Small intestine (tissue), 7 donors: ENCODE measurements around the gene DGKZ. TPM values are rescaled to one million over a fixed set of nuclear protein-coding genes. Genes with fewer than 3 reads are reported as not detected.
"Not testable (repeated sequence)": the region's sequence is repeated elsewhere in the genome, so short reads cannot be mapped to it uniquely, and the experiment has no call there.

ENCODE experiments used
- DNase-seq, 2 donors: peaks; one replicate each; pipeline versions ENCODE4 v3.0.0 to v3.0.0-alpha.2; 2013
- FAIRE-seq: peaks from 2 replicates; lab custom pipeline; 2012; peaks lifted over from hg19 to GRCh38; lab: Jason Lieb, UNC
- H3K27ac ChIP-seq, 3 donors: one replicate each; pipeline ENCODE4 v1.5.1; 2013; ENCODE audit warnings: low read length in 2 of 3, mild to moderate bottlenecking in 2 of 3, control low read depth in 1 of 3, inconsistent platforms in 1 of 3, low read depth in 1 of 3, moderate library complexity in 1 of 3
- H3K27me3 ChIP-seq, 3 donors: one replicate each; pipeline ENCODE4 v1.6.1; 2013; ENCODE audit warnings: low read length in 3 of 3, inconsistent platforms in 1 of 3; ENCODE audit not compliant: control insufficient read depth in 3 of 3, insufficient read depth in 3 of 3
- H3K36me3 ChIP-seq, 3 donors: one replicate each; pipeline ENCODE4 v1.6.1; 2013; ENCODE audit warnings: low read length in 3 of 3, inconsistent platforms in 1 of 3, low read depth in 1 of 3, mild to moderate bottlenecking in 1 of 3, moderate library complexity in 1 of 3; ENCODE audit not compliant: control insufficient read depth in 3 of 3, insufficient read depth in 2 of 3
- H3K4me1 ChIP-seq, 3 donors: one replicate each; pipeline ENCODE4 v1.6.1; 2013; ENCODE audit warnings: low read length in 2 of 3, inconsistent platforms in 1 of 3, low read depth in 1 of 3, mild to moderate bottlenecking in 1 of 3, moderate library complexity in 1 of 3; ENCODE audit not compliant: control insufficient read depth in 3 of 3, insufficient read depth in 2 of 3
- H3K4me3 ChIP-seq, 3 donors: one replicate each; pipeline ENCODE4 v1.5.1; 2013; ENCODE audit warnings: low read length in 3 of 3, control low read depth in 1 of 3, inconsistent platforms in 1 of 3, low read depth in 1 of 3, mild to moderate bottlenecking in 1 of 3, moderate library complexity in 1 of 3
- H3K9me3 ChIP-seq, 2 donors: one replicate each; pipeline ENCODE4 v1.6.1; 2013; ENCODE audit warnings: low read depth in 1 of 2, low read length in 1 of 2; ENCODE audit not compliant: control insufficient read depth in 2 of 2, insufficient read depth in 1 of 2
- WGBS, 3 donors: extraction: QIAGEN DNeasy Blood & Tissue Kit; methylation state at CpG; one replicate each; pipeline ENCODE4 v1.1.7; 2013; 5-methylcytosine and 5-hydroxymethylcytosine counted together
- polyA plus RNA-seq, 4 donors: library from polyadenylated mRNA; stranded (reverse) in 3 of 4; unstranded in 1 of 4; fragments of 200-250 nt in 3 of 4; fragments of 120-200 nt in 1 of 4; gene quantifications; one replicate each; pipeline versions ENCODE4 v1.2.1 to v1.2.3, GENCODE V29; 2013
- donor health status: healthy with polysubstance abuse.
- donor health status: control.
- donor health status: control.
- donor health status: Bipolar disorder and iron deficiency.
- donor health status: healthy.

The DGKZ gene
- polyA plus RNA-seq, 4 donors, result 41.0 to 122 (median 103) TPM

DNA sequence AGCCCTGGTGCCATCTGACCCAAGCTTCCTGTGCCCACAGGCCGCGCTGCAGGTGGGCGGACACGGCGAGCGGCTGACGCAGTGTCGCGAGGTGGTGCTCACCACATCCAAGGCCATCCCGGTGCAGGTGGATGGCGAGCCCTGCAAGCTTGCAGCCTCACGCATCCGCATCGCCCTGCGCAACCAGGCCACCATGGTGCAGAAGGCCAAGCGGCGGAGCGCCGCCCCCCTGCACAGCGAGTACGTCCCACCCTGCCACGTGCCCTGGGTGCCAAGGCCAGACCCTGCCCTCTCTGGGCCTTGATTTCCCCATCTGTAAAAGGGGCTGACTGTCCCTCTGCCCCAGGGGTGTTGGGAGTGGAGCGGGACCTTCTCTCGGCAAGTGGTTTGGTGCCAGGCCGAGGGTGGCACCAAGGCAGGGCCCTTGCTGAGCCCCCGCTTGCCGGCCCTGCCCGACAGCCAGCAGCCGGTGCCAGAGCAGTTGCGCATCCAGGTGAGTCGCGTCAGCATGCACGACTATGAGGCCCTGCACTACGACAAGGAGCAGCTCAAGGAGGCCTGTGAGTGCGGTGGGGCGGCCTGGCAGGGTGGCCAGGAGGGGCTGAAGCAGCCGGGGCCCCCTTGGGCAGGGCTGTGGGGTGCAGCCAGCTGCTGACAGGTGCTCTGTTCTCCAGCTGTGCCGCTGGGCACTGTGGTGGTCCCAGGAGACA, 28.3 kb downstream of the DGKZ start:
- Histone ChIP-seq H3K4me1 (peaks cover 0 to 12% (median 0%) of the 10 kb centered on the region in 3 donors), H3K9me3 (no peaks in the 10 kb centered on the region), H3K4me3 (no peak overlapping the region), H3K27ac (no peak overlapping the region), H3K36me3 (peaks cover 11 to 86% (median 23%) of the 10 kb centered on the region in 3 donors), H3K27me3 (no peaks in the 10 kb centered on the region)
- FAIRE-seq (no peak), DNase-seq (no peak)
- WGBS, 3 donors, result 95 to 96% (median 95%) methylated on average over 38 of the region's 38 CpGs

- DNase-seq, result no peak
- peaks cover 11 to 77% (median 23%) of the 10 kb centered on the region in 3 donors for H3K36me3 ChIP-seq
- 90 to 91% (median 91%) methylated on average over 17 to 19 of the region's 19 CpGs for WGBS, 3 donors
Measured at GRCh38 chr11:46376258-46377050, 29.2 kb downstream of the DGKZ start.

DNA sequence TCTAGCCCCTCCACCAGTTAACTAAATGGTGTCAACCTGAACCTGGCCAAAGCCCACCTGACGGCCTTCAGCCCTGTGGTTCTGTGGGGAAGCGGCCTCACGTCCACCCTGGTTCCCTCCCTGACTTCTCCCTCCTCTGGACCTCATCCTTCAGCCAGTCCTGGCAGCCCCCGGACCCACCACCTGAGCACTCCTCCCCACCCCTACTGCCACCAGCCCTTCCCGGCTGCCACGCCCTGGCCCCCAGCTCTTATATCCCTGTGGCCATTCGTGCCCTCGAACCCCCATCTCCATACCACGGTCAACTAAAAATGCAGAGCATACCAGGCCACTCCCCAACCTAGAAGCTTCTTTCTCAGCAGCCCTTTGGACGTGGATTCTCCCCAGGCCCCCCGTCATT, 30.0 kb downstream of the DGKZ start:
- 95 to 99% (median 96%) methylated on average over 11 of the region's 11 CpGs for WGBS, 3 donors
- no peak for FAIRE-seq

More at GRCh38 chr11:46376258-46377050, 29.2 kb downstream of the DGKZ start:
- Histone ChIP-seq H3K27me3 (no peaks in the 10 kb centered on the region), H3K9me3 (no peaks in the 10 kb centered on the region), H3K4me1 (peaks cover 0 to 12% (median 0%) of the 10 kb centered on the region in 3 donors), H3K27ac (no peak overlapping the region), H3K4me3 (no peak overlapping the region)
- no peak for FAIRE-seq

DNA sequence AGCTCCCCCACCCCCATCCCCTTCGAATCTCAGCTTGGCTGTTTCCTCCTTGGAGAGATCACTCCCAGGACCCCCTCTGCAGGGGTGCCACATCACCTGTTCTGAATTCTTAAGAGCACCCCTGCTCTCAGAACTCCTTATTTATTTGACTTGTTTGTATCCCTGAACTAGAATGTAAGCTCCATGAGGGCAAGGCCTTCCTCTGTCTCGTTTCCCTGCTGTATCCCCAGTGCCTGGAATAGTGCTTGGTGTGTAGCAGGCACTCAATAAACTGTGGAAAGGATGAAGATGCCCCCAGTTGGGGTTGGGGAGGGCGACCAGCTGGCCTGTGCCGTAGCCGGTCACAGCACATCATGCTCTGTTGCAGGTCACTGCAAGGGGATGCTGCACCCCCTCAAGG, 30.6 kb downstream of the DGKZ start:
- WGBS, 3 donors, result 88 to 96% (median 89%) methylated on average over 5 of the region's 5 CpGs
- peaks cover 11 to 63% (median 22%) of the 10 kb centered on the region in 3 donors for H3K36me3 ChIP-seq
- no peak overlapping the region for H3K4me3 ChIP-seq

More for the DNA sequence above, 30.0 kb downstream of the DGKZ start:
- Histone ChIP-seq H3K9me3 (no peaks in the 10 kb centered on the region), H3K4me3 (no peak overlapping the region), H3K27ac (no peak overlapping the region), H3K36me3 (peaks cover 11 to 69% (median 23%) of the 10 kb centered on the region in 3 donors), H3K27me3 (no peaks in the 10 kb centered on the region), H3K4me1 (peaks cover 0 to 6% (median 2%) of the 10 kb centered on the region in 3 donors)
- DNase-seq, result no peak

GRCh38 chr11:46378296-46378695, 31.0 kb downstream of the DGKZ start:
- Histone ChIP-seq H3K27ac (peak overlapping the region in 1 of 3 donors; percentile 71), H3K4me3 (no peak overlapping the region), H3K36me3 (peaks cover 11 to 63% (median 22%) of the 10 kb centered on the region in 3 donors), H3K4me1 (peaks cover 0 to 11% (median 2%) of the 10 kb centered on the region in 3 donors), H3K9me3 (no peaks in the 10 kb centered on the region), H3K27me3 (no peaks in the 10 kb centered on the region)
- WGBS, 3 donors, result 73 to 86% (median 76%) methylated on average over 10 of the region's 10 CpGs
- no peak for FAIRE-seq
- no peak for DNase-seq

More for the DNA sequence above, 30.6 kb downstream of the DGKZ start:
- no peaks in the 10 kb centered on the region for H3K9me3 ChIP-seq
- peaks cover 0 to 7% (median 2%) of the 10 kb centered on the region in 3 donors for H3K4me1 ChIP-seq
- no peak for DNase-seq
- FAIRE-seq, result no peak
- no peak overlapping the region for H3K27ac ChIP-seq
- no peaks in the 10 kb centered on the region for H3K27me3 ChIP-seq

GRCh38 chr11:46378811-46379481, 31.7 kb downstream of the DGKZ start:
- no peaks in the 10 kb centered on the region for H3K27me3 ChIP-seq
- no peaks in the 10 kb centered on the region for H3K9me3 ChIP-seq
- peak overlapping the region; percentile 71 to 97 (median 78) for H3K27ac ChIP-seq
- H3K4me1 ChIP-seq, result peaks cover 0 to 17% (median 2%) of the 10 kb centered on the region in 3 donors
- peak in 1 of 2 donors; percentile 24 for DNase-seq
- H3K36me3 ChIP-seq, result peaks cover 11 to 62% (median 18%) of the 10 kb centered on the region in 3 donors
- no peak overlapping the region for H3K4me3 ChIP-seq
- FAIRE-seq, result no peak
- WGBS, 3 donors, result 78 to 83% (median 78%) methylated on average over 17 to 20 of the region's 20 CpGs

- Histone ChIP-seq H3K36me3 (peaks cover 6 to 60% (median 12%) of the 10 kb centered on the region in 3 donors), H3K27ac (peak overlapping the region; percentile 71 to 97 (median 78)), H3K4me3 (peak overlapping the region in 2 of 3 donors; percentile 65 to 79), H3K4me1 (peaks cover 0 to 24% (median 2%) of the 10 kb centered on the region in 3 donors)
- not testable (repeated sequence) for FAIRE-seq, H3K27me3 ChIP-seq, H3K9me3 ChIP-seq
- peak in 1 of 2 donors; percentile 49 for DNase-seq
- WGBS, 3 donors, result 28 to 51% (median 41%) methylated on average over 22 to 34 of the region's 36 CpGs
Measured at GRCh38 chr11:46379482-46380293, 32.4 kb downstream of the DGKZ start.
